Left ventricle myocardium superior (tissue), 1 donor: Measurements from ENCODE around the gene IL2RA. TPM values are rescaled to one million over a fixed set of nuclear protein-coding genes. Genes with fewer than 3 reads are reported as not detected.

Experiments
- ATAC-seq: fragments of 200-7000 bp; cut with Tn5 transposase; one replicate; pipeline ENCODE4 v1.9.1; 2020; ENCODE audit warnings: mild to moderate bottlenecking, moderate library complexity
- DNase-seq: peaks from one replicate; pipeline ENCODE4 v3.0.0-alpha.2; 2020
- intact Hi-C: fragments of 100-400 bp; cut with micrococcal nuclease; formaldehyde crosslinking; loops from one replicate; pipeline ENCODE4 v1.11.0; 2022
- total RNA-seq: library from RNA; stranded (reverse); fragmentation: NEBNext Ultra II Directional; extraction: Animal tissue kit (Norgen Biotek cat#: 25700); gene quantifications from one replicate; pipeline ENCODE4 v1.2.1, GENCODE V29; 2021
- donor health status: DM: no; HTN: yes; CAD: no; lungs with severe emphysema.

Gene IL2RA
- total RNA-seq, 1 donor from 2014 or later: 1.5 TPM

DNA sequence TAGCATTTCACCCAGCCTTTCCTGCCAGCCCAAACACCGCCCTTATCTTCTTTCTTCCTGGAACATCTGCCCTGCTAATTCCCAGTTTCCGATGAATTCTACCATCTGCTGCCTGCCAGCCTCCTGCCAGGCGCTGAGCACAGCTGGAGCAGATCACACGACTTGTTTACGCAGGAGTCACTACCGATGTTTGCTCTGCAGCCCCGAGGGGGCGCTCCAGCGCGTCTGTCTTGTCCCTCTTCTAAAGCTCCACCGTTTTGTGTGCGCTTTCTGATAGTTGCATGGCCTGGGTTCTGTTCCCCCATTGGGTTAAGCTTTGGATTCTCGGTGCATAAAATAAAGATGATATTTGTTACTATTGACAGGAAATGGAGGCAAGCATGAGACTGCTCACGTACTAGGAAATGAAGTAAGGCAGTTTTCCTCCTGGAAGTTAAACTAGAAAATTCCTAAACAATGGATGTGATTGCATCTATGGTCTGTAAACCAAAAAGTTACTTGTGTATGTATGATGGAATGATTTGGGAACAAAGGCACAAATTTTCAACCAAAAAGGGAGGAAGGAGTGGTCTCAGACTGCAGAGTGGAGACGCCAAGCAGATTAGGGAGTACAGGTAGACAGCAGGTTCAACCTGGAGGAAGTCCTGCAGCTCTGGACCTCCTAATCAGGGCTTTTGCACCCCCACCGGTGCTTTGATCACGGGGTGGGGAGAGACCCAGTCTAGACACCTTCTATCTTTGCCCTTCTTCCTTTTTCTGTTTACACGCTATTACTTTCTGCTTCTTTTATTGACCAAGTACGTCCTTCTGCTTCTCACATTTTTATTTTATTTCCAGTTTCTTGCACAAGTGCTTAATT is 24.4 kb upstream of the IL2RA start:
- peak; percentile 76 for ATAC-seq
- DNase-seq: peak; percentile 94

GRCh38 chr10:6083523-6084475 is 21.6 kb upstream of the IL2RA start:
- ATAC-seq: peak; percentile 34
- intact Hi-C loops: no loop called here
- no peak for DNase-seq

More for the DNA sequence above, 24.4 kb upstream of the IL2RA start:
- intact Hi-C loops: no loop called here

DNA sequence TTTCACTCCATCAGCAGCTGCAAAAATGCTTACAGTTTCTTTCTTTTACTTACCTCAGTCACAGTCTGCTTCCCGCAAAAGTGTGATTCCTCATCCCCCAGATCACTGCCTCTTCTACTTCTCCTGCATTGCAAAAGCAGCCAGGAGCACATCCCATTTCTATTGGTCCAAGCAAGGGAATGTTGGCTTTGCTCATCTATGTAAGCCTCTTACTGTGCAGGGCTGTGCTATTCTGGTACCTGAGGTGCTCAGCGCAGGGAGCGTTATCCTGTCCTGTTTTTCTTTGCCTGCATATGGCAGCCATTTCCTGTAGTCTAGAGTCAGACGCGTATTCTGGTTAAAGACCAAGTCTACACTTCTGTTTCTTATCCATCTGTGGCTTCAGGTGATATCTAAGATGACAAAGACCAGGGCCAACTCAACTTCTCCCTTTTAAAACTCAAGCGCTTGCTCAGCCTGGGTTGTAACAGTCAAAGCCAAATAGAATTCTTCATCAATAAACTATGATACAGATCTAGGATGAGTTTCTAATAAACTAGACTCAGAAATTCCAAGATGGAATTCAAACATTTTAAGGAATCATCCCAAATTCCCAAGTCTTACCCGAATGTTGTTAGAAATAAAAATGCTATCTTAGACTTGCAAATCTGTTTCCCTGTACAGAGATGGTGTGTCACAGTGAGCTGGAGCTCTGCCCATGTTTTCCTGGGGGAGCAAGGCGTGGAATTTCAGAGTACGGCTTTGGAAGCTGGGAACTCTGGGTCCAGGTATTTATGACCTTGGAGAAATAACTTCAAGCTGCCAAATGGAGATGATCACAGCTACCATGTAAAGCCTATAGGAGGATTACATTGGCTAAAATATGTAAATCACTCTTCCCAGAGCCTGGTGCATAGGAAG is 20.6 kb upstream of the IL2RA start:
- peak; percentile 66 for DNase-seq
- peak; percentile 42 for ATAC-seq
- intact Hi-C loops: no loop called here

- intact Hi-C loops: no loop called here
- no peak for ATAC-seq
- DNase-seq: no peak
Observed at GRCh38 chr10:6080417-6080973, 18.3 kb upstream of the IL2RA start.

- intact Hi-C loops: no loop called here
- DNase-seq: no peak
Observed at GRCh38 chr10:6079044-6079443, 16.9 kb upstream of the IL2RA start.

GRCh38 chr10:6077071-6077675 is 15.0 kb upstream of the IL2RA start:
- ATAC-seq (no peak), DNase-seq (no peak)
- intact Hi-C loops: no loop called here

More at GRCh38 chr10:6079044-6079443, 16.9 kb upstream of the IL2RA start:
- ATAC-seq: no peak

DNA sequence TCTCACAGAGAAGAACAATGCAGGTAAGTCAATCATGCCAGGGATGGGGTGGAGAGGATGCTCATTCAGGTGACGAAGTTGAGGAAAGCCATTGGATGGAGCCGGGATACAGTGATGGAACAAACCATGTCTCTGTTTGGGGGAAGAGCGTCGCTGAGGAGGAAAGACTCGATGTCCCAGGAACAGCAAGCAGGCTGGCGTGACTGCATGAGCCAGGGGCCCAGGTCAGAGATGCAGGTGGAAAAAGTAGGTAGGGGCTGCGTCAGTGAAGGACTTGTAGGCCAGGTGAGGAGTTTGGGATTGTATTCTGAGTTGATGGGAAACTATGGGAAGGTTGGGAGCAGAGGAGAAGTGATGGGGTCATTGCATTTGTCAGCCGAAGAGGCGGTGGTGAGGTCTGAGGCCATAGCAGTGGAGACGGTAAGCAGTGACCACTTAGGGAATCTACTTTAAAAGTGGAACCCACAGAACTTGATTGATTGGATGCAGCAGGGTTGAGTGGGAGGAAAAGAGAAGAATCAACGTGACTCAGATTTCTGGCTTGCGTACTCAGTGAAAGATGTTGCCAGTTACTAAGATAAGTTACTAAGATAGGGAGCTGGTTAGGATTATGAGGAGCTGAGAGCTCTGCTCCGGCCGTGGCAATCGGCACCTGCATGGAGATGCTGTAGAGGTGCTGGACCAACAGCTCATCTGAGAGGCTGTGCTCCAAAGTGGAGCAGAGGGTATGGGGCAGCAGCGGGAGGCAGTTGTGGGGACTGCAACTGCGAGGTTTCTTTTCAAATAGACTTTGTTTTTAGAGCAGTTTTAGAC is 12.5 kb upstream of the IL2RA start:
- DNase-seq (no peak), ATAC-seq (peak; percentile 4)
- intact Hi-C loops: no loop called here

- intact Hi-C loops: no loop called here
- ATAC-seq (peak; percentile 65), DNase-seq (no peak)
Observed at GRCh38 chr10:6072215-6072934, 10.2 kb upstream of the IL2RA start.

- DNase-seq (no peak), ATAC-seq (peak; percentile 71)
- intact Hi-C loops: no loop called here
Observed at GRCh38 chr10:6071181-6072175, 9.3 kb upstream of the IL2RA start.

DNA sequence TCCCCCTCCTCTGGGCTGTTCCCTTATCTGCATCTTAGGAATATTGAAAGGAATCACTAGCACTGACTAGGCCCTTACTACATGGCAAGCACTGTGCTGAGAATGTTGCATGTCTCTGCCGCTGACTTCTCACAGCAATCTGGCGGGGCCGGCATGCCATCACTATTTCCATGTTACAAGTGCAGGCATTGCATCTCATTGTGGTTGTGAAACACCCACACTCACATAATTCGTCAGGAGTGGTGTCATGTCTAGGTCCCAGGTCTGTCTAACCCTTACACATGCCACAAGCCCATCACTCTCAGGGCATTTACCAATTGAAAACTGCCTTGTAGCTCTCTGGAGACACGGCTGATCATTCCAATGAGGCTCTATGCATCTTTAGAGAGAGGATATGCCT is 8.5 kb upstream of the IL2RA start:
- ATAC-seq (no peak), DNase-seq (no peak)
- intact Hi-C loops: no loop called here

GRCh38 chr10:6069081-6069931 is 7.1 kb upstream of the IL2RA start:
- ATAC-seq (no peak), DNase-seq (no peak)
- intact Hi-C loops: no loop called here

DNA sequence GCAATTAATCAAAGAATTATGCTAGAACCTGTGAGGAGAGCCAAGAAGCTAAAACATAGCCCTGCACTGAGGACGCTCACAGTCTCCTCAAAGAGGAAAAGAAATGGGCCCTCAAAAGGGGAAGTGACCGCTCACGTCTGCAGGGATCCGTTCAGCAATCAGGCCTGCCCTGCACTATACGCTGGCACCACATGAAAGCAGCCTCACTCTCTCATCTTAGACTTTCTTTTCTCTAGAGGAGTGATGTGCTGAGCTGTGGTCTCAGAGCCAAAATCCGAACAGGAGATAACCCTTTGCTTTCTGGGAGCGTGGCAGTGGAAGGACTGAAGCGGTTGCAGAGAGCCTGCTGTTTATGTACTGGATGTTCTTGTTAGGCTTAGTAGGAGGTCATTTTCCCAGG is 6.3 kb upstream of the IL2RA start:
- peak; percentile 43 for ATAC-seq
- no peak for DNase-seq
- intact Hi-C loops: no loop called here

- intact Hi-C loops: no loop called here
- ATAC-seq: no peak
Observed at GRCh38 chr10:6068006-6068405, 5.8 kb upstream of the IL2RA start.

DNA sequence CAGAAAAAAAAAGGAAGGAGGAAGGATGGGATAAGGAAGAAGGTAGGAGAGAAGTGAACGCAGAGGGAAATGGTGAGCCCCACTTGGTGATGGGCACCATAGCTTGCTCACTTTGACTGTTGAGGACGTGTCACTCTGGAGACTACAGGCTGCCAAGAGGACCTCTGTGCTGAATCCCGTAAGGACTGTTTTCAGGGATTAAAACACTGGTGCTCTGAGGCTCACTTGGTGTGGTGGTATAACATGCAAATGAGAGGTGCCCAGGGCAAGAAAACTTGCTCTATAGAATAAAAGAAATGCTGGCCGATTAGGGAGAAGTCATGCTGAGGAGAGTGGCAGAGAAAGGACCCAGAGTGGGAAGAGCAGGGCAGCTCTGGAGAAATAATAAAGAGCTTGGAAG is 5.3 kb upstream of the IL2RA start:
- intact Hi-C loops: no loop called here
- ATAC-seq (no peak), DNase-seq (no peak)

More at GRCh38 chr10:6068006-6068405, 5.8 kb upstream of the IL2RA start:
- DNase-seq: no peak

GRCh38 chr10:6065835-6066234 is 3.7 kb upstream of the IL2RA start:
- ATAC-seq: peak; percentile 83
- DNase-seq: no peak
- intact Hi-C loops: no loop called here
